ENCODE data around the gene COX11. TPM values are rescaled to one million over a fixed set of nuclear protein-coding genes. Genes with fewer than 3 reads are reported as not detected.

COX11 gene
- total RNA-seq, 2 experiments from 2014 or later = 75.6 to 78.6 TPM

DNA sequence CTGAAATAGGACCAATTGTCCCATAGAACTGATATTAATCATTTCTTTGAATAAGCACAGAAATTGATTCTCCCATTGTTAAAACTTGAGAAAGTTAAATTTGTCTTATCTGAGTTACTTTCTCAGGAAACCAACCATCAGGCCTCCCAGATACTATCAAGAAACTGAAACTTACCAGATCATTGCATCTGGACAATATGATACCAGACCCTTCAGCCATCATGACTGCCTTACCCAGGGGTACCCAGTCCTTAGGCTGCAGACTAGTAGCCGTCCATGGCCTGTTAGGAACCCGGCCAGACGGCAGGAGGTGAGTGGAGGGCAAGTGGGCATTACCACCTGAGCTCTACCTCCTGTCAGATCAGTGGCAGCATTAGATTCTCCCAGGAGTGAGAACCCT lies 7.9 kb upstream of the COX11 start:
- H4K20me1 ChIP-seq (ENCODE audit: insufficient read depth, low read length) = no peaks in the 10 kb centered on the region
- peaks cover 8% of the 10 kb centered on the region; the same call in 1 of the 2 replicates for H3K79me2 ChIP-seq (ENCODE audit: insufficient read depth, low read depth, low read length)
- H3K4me3 ChIP-seq (ENCODE audit: low read depth, low read length, poor library complexity, severe bottlenecking) = no peak overlapping the region
- no peak overlapping the region for H3K27ac ChIP-seq (ENCODE audit: low read depth, low read length, poor library complexity, severe bottlenecking)
- H3K9me3 ChIP-seq (ENCODE audit: low read length) = peaks cover 20% of the 10 kb centered on the region; the same call in 1 of the 2 replicates
- no TSS peak for BruUV-seq (replicated peaks)
- no peak for TF ChIP-seq EZH2phosphoT487 (IDR thresholded peaks at IDR 0.05; ENCODE audit: borderline replicate concordance, low read depth, low read length)
- no peaks in the 10 kb centered on the region; the same call in 1 of the 2 replicates for H3K36me3 ChIP-seq (ENCODE audit: insufficient read depth, low read length)
- no peaks in the 10 kb centered on the region; the same call in 1 of the 2 replicates for H3K9me2 ChIP-seq (ENCODE audit: insufficient read depth, low read length)
- no peak overlapping the region for H2AFZ ChIP-seq (ENCODE audit: low read length)
- no peaks in the 10 kb centered on the region for H3K4me1 ChIP-seq (ENCODE audit: insufficient read depth, low read length, poor library complexity, severe bottlenecking)
- no peak for DNase-seq (ENCODE audit: low spot score)
- POLR2A ChIA-PET = no interaction called here
- H3K4me2 ChIP-seq (ENCODE audit: low read length) = no peak overlapping the region
- CTCF ChIA-PET (ENCODE audit: unreplicated experiment) = no interaction called here
- intact Hi-C loops (cut with micrococcal nuclease; ENCODE audit: unreplicated experiment) = no loop called here

DNA sequence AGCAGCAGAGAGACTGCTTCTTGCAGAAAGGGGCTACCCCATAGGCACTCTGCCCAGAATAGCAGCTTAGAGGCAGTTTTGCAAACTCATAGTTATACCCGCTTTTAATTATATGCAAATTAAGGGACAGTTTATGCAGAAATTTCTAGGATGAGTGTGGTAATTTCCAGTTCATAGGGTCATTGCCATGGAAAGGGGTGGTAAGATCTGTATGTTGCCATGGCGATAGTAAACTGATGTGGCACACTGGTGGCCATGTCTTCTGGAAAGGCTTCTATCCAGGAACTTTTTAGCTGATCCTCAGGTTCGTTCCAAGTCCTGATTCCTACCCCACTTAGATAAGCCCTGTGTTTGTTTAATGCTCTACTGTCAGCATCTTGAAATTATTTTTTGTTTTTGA lies 6.3 kb upstream of the COX11 start:
- Histone ChIP-seq H3K27ac (ENCODE audit: low read depth, low read length, poor library complexity, severe bottlenecking) (no peak overlapping the region), H3K36me3 (ENCODE audit: insufficient read depth, low read length) (no peaks in the 10 kb centered on the region), H3K4me3 (ENCODE audit: low read depth, low read length, poor library complexity, severe bottlenecking) (no peak overlapping the region), H3K4me1 (ENCODE audit: insufficient read depth, low read length, poor library complexity, severe bottlenecking) (peaks cover 5% of the 10 kb centered on the region), H3K9me3 (ENCODE audit: low read length) (peaks cover 7% of the 10 kb centered on the region; the same call in 1 of the 2 replicates), H3K4me2 (ENCODE audit: low read length) (no peak overlapping the region), H2AFZ (ENCODE audit: low read length) (no peak overlapping the region), H4K20me1 (ENCODE audit: insufficient read depth, low read length) (no peaks in the 10 kb centered on the region), H3K9me2 (ENCODE audit: insufficient read depth, low read length) (no peaks in the 10 kb centered on the region; the same call in 1 of the 2 replicates), H3K79me2 (ENCODE audit: insufficient read depth, low read depth, low read length) (peaks cover 16% of the 10 kb centered on the region; the same call in 1 of the 2 replicates)
- no peak for DNase-seq (ENCODE audit: low spot score)
- ChIA-PET CTCF (ENCODE audit: unreplicated experiment) (no interaction called here), POLR2A (interaction anchor here (0.7 to 1.4 kb wide), 2 partner anchors 10 to 203 kb away, joined by 3 read pairs; no protein-coding TSS in a partner anchor)
- BruUV-seq (replicated peaks) = no TSS peak
- intact Hi-C loops (cut with micrococcal nuclease; ENCODE audit: unreplicated experiment) = loop anchor here (5.0 kb wide), 1 partner anchor 448 kb away; the partner anchor contains the start of gene MMD
- no peak for TF ChIP-seq EZH2phosphoT487 (IDR thresholded peaks at IDR 0.05; ENCODE audit: borderline replicate concordance, low read depth, low read length)
- TF ChIP-seq, protein P1, sequence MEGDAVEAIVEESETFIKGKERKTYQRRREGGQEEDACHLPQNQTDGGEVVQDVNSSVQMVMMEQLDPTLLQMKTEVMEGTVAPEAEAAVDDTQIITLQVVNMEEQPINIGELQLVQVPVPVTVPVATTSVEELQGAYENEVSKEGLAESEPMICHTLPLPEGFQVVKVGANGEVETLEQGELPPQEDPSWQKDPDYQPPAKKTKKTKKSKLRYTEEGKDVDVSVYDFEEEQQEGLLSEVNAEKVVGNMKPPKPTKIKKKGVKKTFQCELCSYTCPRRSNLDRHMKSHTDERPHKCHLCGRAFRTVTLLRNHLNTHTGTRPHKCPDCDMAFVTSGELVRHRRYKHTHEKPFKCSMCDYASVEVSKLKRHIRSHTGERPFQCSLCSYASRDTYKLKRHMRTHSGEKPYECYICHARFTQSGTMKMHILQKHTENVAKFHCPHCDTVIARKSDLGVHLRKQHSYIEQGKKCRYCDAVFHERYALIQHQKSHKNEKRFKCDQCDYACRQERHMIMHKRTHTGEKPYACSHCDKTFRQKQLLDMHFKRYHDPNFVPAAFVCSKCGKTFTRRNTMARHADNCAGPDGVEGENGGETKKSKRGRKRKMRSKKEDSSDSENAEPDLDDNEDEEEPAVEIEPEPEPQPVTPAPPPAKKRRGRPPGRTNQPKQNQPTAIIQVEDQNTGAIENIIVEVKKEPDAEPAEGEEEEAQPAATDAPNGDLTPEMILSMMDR (conservative IDR thresholded peaks at IDR 0.05; ENCODE audit: low read length) = no peak

- Histone ChIP-seq H3K9me2 (ENCODE audit: insufficient read depth, low read length) (no peaks in the 10 kb centered on the region; the same call in 1 of the 2 replicates), H3K4me3 (ENCODE audit: low read depth, low read length, poor library complexity, severe bottlenecking) (no peak overlapping the region), H2AFZ (ENCODE audit: low read length) (no peak overlapping the region), H3K9me3 (ENCODE audit: low read length) (no peaks in the 10 kb centered on the region), H3K4me2 (ENCODE audit: low read length) (no peak overlapping the region), H3K4me1 (ENCODE audit: insufficient read depth, low read length, poor library complexity, severe bottlenecking) (peaks cover 10% of the 10 kb centered on the region), H3K27ac (ENCODE audit: low read depth, low read length, poor library complexity, severe bottlenecking) (no peak overlapping the region), H4K20me1 (ENCODE audit: insufficient read depth, low read length) (no peaks in the 10 kb centered on the region), H3K36me3 (ENCODE audit: insufficient read depth, low read length) (no peaks in the 10 kb centered on the region), H3K79me2 (ENCODE audit: insufficient read depth, low read depth, low read length) (peaks cover 19% of the 10 kb centered on the region; the same call in 1 of the 2 replicates)
- no TSS peak for BruUV-seq (replicated peaks)
- ChIA-PET CTCF (ENCODE audit: unreplicated experiment) (no interaction called here), POLR2A (interaction anchor here (1.4 kb wide), 1 partner anchor 14 kb away, joined by 4 read pairs; no protein-coding TSS in a partner anchor)
- intact Hi-C loops (cut with micrococcal nuclease; ENCODE audit: unreplicated experiment) = loop anchor here (5.0 kb wide), 1 partner anchor 450 kb away; the partner anchor contains the start of gene MMD
- TF ChIP-seq EZH2phosphoT487 (IDR thresholded peaks at IDR 0.05; ENCODE audit: borderline replicate concordance, low read depth, low read length) = no peak
- TF ChIP-seq, protein P1 (conservative IDR thresholded peaks at IDR 0.05; ENCODE audit: low read length) = no peak
- no peak for DNase-seq (ENCODE audit: low spot score)
These were observed 4.1 kb upstream of the COX11 start for GRCh38 chr17:54972406-54973138.

Measured in OCI-LY7 (cell line).